PC-3 (cell line): ENCODE measurements around the gene NT5DC1. TPM values are rescaled to one million over a fixed set of nuclear protein-coding genes. Genes with fewer than 3 reads are reported as not detected.
A peak's percentile ranks its signal among the peaks of the same experiment; 100 is the strongest.

Experiments
- ATAC-seq: fragments of 200-7000 bp; cut with Tn5 transposase; 2 replicates; pipeline ENCODE4 v1.9.1; 2020; ENCODE audit warnings: mild to moderate bottlenecking, moderate library complexity
- BruUV-seq: library from RNA; stranded (reverse); fragments of 400-500 nt; replicated peaks from 2 replicates; lab custom pipeline; 2021; lab: Mats Ljungman, UMichigan
- CTCF ChIA-PET: fragments of 300-600 bp; sonication (Branson Sonifier 250); formaldehyde crosslinking; loops from one replicate; lab custom pipeline; 2022; ENCODE audit warnings: antibody characterized with exemption; lab: Charles Lee
- POLR2A ChIA-PET: fragments of 300-600 bp; sonication (Branson Sonifier 250); formaldehyde crosslinking; loops from one replicate; lab custom pipeline; 2022; ENCODE audit warnings: antibody characterized with exemption; ENCODE audit not compliant: unreplicated experiment; lab: Charles Lee
- DNase-seq: peaks from one replicate; pipeline ENCODE4 v3.0.0-alpha.2; 2015
- H2AFZ ChIP-seq: fragments of 300-600 bp; sonication (generic); 2 replicates; pipeline ENCODE4 v1.6.0; 2016; ENCODE audit warnings: antibody characterized with exemption, low read length
- H3F3A ChIP-seq: fragments of 300-600 bp; sonication (generic); one replicate; pipeline ENCODE4 v1.6.0; 2017; ENCODE audit warnings: antibody characterized with exemption, low read length, control low read depth, mild to moderate bottlenecking; ENCODE audit not compliant: unreplicated experiment
- H3K27ac ChIP-seq: fragments of 300-600 bp; sonication (generic); 2 replicates; pipeline ENCODE4 v1.5.1; 2016; ENCODE audit warnings: mild to moderate bottlenecking, low read length
- H3K27me3 ChIP-seq: fragments of 300-600 bp; sonication (generic); 2 replicates; pipeline ENCODE4 v1.6.1; 2016; ENCODE audit warnings: low read length, mixed read lengths
- H3K36me3 ChIP-seq: fragments of 300-600 bp; sonication (generic); 2 replicates; pipeline ENCODE4 v1.6.1; 2016; ENCODE audit warnings: low read depth, mixed run types, low read length, mixed read lengths
- H3K4me1 ChIP-seq: fragments of 300-600 bp; sonication (generic); 2 replicates; pipeline ENCODE4 v1.5.1; 2016; ENCODE audit warnings: low read length; ENCODE audit not compliant: insufficient read depth
- H3K4me2 ChIP-seq: fragments of 300-600 bp; sonication (generic); 2 replicates; pipeline ENCODE4 v1.6.0; 2016; ENCODE audit warnings: low read length
- H3K4me3 ChIP-seq: fragments of 300-600 bp; sonication (generic); 2 replicates; pipeline ENCODE4 v1.5.1; 2016; ENCODE audit warnings: mild to moderate bottlenecking, low read length, mixed read lengths
- H3K79me2 ChIP-seq: fragments of 300-600 bp; sonication (generic); 2 replicates; pipeline ENCODE4 v1.6.1; 2017; ENCODE audit warnings: low read length, mixed read lengths
- H3K9ac ChIP-seq: fragments of 300-600 bp; sonication (generic); 2 replicates; pipeline ENCODE4 v1.6.0; 2016; ENCODE audit warnings: mild to moderate bottlenecking, low read length
- H3K9me2 ChIP-seq: fragments of 300-600 bp; sonication (generic); replicated peaks from 2 replicates; pipeline ENCODE4 v1.6.1; 2016; ENCODE audit warnings: mixed run types, low read length, mixed read lengths
- H3K9me3 ChIP-seq: fragments of 300-600 bp; sonication (generic); 2 replicates; pipeline ENCODE4 v1.6.1; 2016; ENCODE audit warnings: low read length, mixed read lengths
- H4K20me1 ChIP-seq: fragments of 300-600 bp; sonication (generic); 2 replicates; pipeline ENCODE4 v1.6.1; 2016; ENCODE audit warnings: low read length, mixed read lengths
- CTCF ChIP-seq: fragments of 300-600 bp; sonication (generic); conservative IDR thresholded peaks from 2 replicates; pipeline ENCODE4 v1.5.1; 2017; ENCODE audit warnings: antibody characterized with exemption, low read depth, mild to moderate bottlenecking, low read length
- EZH2 ChIP-seq: fragments of 300-600 bp; sonication (generic); IDR thresholded peaks from one replicate; pipeline ENCODE4 v1.6.1; 2017; ENCODE audit warnings: antibody characterized with exemption, mild to moderate bottlenecking, low read length; ENCODE audit not compliant: unreplicated experiment
- EZH2phosphoT487 ChIP-seq: fragments of 300-600 bp; sonication (generic); IDR thresholded peaks from 2 replicates; pipeline ENCODE4 v1.6.1; 2018; ENCODE audit warnings: mild to moderate bottlenecking, antibody characterized with exemption, low read length, borderline replicate concordance
- intact Hi-C: fragments of 100-400 bp; cut with micrococcal nuclease; formaldehyde crosslinking; loops from 2 replicates; pipeline ENCODE4 v1.9.0; 2023
- total RNA-seq: library from RNA; depleted of rRNA; stranded (reverse); fragments of >200 nt; gene quantifications from 2 replicates; pipeline ENCODE4 v1.2.3, GENCODE V29; 2014

Gene NT5DC1
- total RNA-seq, 1 experiment from 2014 or later: 11.3 TPM

GRCh38 chr6:116136373-116136772 lies 35.7 kb downstream of the NT5DC1 start:
- TF ChIP-seq EZH2phosphoT487: no peak
- TF ChIP-seq CTCF: no peak
- TF ChIP-seq EZH2: no peak
- Histone ChIP-seq H3K9ac (no peak overlapping the region), H4K20me1 (no peaks in the 10 kb centered on the region), H2AFZ (no peak overlapping the region), H3K27ac (no peak overlapping the region), H3K36me3 (no peaks in the 10 kb centered on the region), H3F3A (no peaks in the 10 kb centered on the region), H3K4me2 (no peak overlapping the region), H3K4me1 (no peaks in the 10 kb centered on the region), H3K4me3 (no peak overlapping the region), H3K9me3 (no peaks in the 10 kb centered on the region), H3K27me3 (no peaks in the 10 kb centered on the region), H3K79me2 (no peaks in the 10 kb centered on the region), H3K9me2 (no peaks in the 10 kb centered on the region)
- ChIA-PET POLR2A (no interaction called here), CTCF (no interaction called here)
- no TSS peak for BruUV-seq
- DNase-seq (no peak), ATAC-seq (no peak)
- intact Hi-C loops: no loop called here

- Histone ChIP-seq H3K9ac (no peak overlapping the region), H3K9me2 (no peaks in the 10 kb centered on the region), H3K9me3 (no peaks in the 10 kb centered on the region), H3K27me3 (no peaks in the 10 kb centered on the region), H3K4me1 (no peaks in the 10 kb centered on the region), H3K79me2 (no peaks in the 10 kb centered on the region), H3F3A (no peaks in the 10 kb centered on the region), H2AFZ (no peak overlapping the region), H3K27ac (no peak overlapping the region), H3K36me3 (no peaks in the 10 kb centered on the region), H3K4me2 (no peak overlapping the region), H4K20me1 (no peaks in the 10 kb centered on the region), H3K4me3 (no peak overlapping the region)
- no TSS peak for BruUV-seq
- DNase-seq (no peak), ATAC-seq (no peak)
- ChIA-PET POLR2A (no interaction called here), CTCF (no interaction called here)
- intact Hi-C loops: no loop called here
- TF ChIP-seq CTCF: no peak
- TF ChIP-seq EZH2: no peak
- TF ChIP-seq EZH2phosphoT487: no peak
Measured at GRCh38 chr6:116136933-116137340, 36.3 kb downstream of the NT5DC1 start.

- no peak overlapping the region for H3K4me3 ChIP-seq
- H3K27me3 ChIP-seq: no peaks in the 10 kb centered on the region
- H3K79me2 ChIP-seq: no peaks in the 10 kb centered on the region
- no peak overlapping the region for H3K4me2 ChIP-seq
- TF ChIP-seq EZH2phosphoT487 (no peak), CTCF (peak; percentile 60), EZH2 (no peak)
- intact Hi-C loops: no loop called here
- no peak overlapping the region for H3K9ac ChIP-seq
- no peaks in the 10 kb centered on the region for H4K20me1 ChIP-seq
- H3K27ac ChIP-seq: no peak overlapping the region
- no peaks in the 10 kb centered on the region for H3K9me2 ChIP-seq
- no peaks in the 10 kb centered on the region for H3K36me3 ChIP-seq
- no peaks in the 10 kb centered on the region for H3F3A ChIP-seq
- BruUV-seq: no TSS peak
- H3K9me3 ChIP-seq: no peaks in the 10 kb centered on the region
- no peaks in the 10 kb centered on the region for H3K4me1 ChIP-seq
- no peak for ATAC-seq
- CTCF ChIA-PET: no interaction called here
- POLR2A ChIA-PET: no interaction called here
- no peak overlapping the region for H2AFZ ChIP-seq
- DNase-seq: peak; percentile 45
Measured at GRCh38 chr6:116139917-116140316, 39.3 kb downstream of the NT5DC1 start.
